SK-N-SH (cell line): ENCODE measurements around the gene PRKRIP1.
"Not testable (repeated sequence)": the region's sequence is repeated elsewhere in the genome, so short reads cannot be mapped to it uniquely, and the experiment has no call there.

Experiments
- EP300 ChIP-seq, 2 experiments: IDR thresholded peaks; 2 replicates each; pipeline versions ENCODE4 v1.4.0 to v1.6.1; 2012; ENCODE audit warnings: borderline replicate concordance in 1 of 2, low read depth in 1 of 2, low read length in 1 of 2
- EZH2phosphoT487 ChIP-seq: fragments of 200-600 bp; sonication (generic); IDR thresholded peaks from 2 replicates; pipeline ENCODE4 v1.6.1; 2017; ENCODE audit warnings: low read depth, mixed run types, mild to moderate bottlenecking, antibody characterized with exemption, moderate library complexity, borderline replicate concordance
- FOXJ3 ChIP-seq: sonication (generic); formaldehyde crosslinking; IDR thresholded peaks from 2 replicates; pipeline ENCODE4 v1.5.1; 2020; ENCODE audit warnings: mild to moderate bottlenecking, missing genetic modification reagents
- FOXM1 ChIP-seq: IDR thresholded peaks from 2 replicates; pipeline ENCODE4 v1.4.0; 2012; ENCODE audit warnings: low read depth, mild to moderate bottlenecking
- GABPA ChIP-seq: IDR thresholded peaks from 2 replicates; pipeline ENCODE4 v1.4.0; 2012; ENCODE audit warnings: low read depth, mild to moderate bottlenecking
- JUND ChIP-seq: IDR thresholded peaks from 2 replicates; pipeline ENCODE4 v1.4.0; 2012
- NFIC ChIP-seq: IDR thresholded peaks from 2 replicates; pipeline ENCODE4 v1.4.0; 2012; ENCODE audit warnings: borderline replicate concordance
- RAD21 ChIP-seq: IDR thresholded peaks from 2 replicates; pipeline ENCODE4 v1.6.1; 2012; ENCODE audit warnings: mild to moderate bottlenecking, low read length
- SMC3 ChIP-seq: IDR thresholded peaks from 2 replicates; pipeline ENCODE4 v1.6.1; 2012; ENCODE audit warnings: low read depth, low read length, improper control_type of control experiment
- TAF1 ChIP-seq: IDR thresholded peaks from 2 replicates; pipeline ENCODE4 v1.6.1; 2012; ENCODE audit warnings: low read depth, mild to moderate bottlenecking, low read length, moderate library complexity, borderline replicate concordance
- TF ChIP-seq, protein P1 (sequence below): fragments of 200-600 bp; sonication (generic); IDR thresholded peaks from 2 replicates; pipeline ENCODE4 v1.6.1; 2017; ENCODE audit warnings: antibody characterized with exemption, mild to moderate bottlenecking, moderate library complexity
- TF ChIP-seq, protein P2 (sequence below): IDR thresholded peaks from 2 replicates; pipeline ENCODE4 v1.4.0; 2012; ENCODE audit warnings: low read depth
- TF ChIP-seq, protein P3 (sequence below): fragments of 150-350 bp; IDR thresholded peaks from 2 replicates; pipeline ENCODE4 v1.6.1; 2017; ENCODE audit warnings: antibody characterized with exemption, low read length, low read depth, borderline replicate concordance
- TF ChIP-seq, protein P4 (sequence below): IDR thresholded peaks from 2 replicates; pipeline ENCODE4; 2012

DNA sequence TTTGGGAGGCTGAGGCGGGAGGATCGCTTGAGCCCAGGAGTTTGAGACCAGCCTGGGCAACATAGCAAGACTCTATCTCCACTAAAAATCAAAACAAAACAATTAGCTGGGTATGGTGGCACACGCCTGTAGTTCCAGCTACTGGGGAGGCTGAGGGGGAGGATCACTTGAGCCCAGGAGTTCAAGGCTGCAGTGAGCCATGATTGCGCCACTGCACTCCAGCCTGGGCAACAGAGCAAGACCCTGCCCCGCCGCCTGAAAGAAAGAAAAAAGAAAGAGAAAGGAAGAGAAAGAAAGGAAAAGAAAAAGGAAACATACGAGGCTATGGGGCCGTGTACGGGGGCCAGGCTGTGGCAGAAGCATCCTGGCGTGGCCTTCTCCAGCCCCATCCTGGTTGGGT is 58.8 kb downstream of the PRKRIP1 start:
- TF ChIP-seq, protein P1, sequence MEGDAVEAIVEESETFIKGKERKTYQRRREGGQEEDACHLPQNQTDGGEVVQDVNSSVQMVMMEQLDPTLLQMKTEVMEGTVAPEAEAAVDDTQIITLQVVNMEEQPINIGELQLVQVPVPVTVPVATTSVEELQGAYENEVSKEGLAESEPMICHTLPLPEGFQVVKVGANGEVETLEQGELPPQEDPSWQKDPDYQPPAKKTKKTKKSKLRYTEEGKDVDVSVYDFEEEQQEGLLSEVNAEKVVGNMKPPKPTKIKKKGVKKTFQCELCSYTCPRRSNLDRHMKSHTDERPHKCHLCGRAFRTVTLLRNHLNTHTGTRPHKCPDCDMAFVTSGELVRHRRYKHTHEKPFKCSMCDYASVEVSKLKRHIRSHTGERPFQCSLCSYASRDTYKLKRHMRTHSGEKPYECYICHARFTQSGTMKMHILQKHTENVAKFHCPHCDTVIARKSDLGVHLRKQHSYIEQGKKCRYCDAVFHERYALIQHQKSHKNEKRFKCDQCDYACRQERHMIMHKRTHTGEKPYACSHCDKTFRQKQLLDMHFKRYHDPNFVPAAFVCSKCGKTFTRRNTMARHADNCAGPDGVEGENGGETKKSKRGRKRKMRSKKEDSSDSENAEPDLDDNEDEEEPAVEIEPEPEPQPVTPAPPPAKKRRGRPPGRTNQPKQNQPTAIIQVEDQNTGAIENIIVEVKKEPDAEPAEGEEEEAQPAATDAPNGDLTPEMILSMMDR: not testable (repeated sequence)
- TF ChIP-seq RAD21; TAF1; EZH2phosphoT487; FOXJ3; EP300 (IDR thresholded peaks at IDR 0.05; ENCODE audit: borderline replicate concordance in 1 of 2, low read depth in 1 of 2, low read length in 1 of 2); JUND; GABPA; SMC3; FOXM1; NFIC: not testable (repeated sequence)
- TF ChIP-seq, protein P2, sequence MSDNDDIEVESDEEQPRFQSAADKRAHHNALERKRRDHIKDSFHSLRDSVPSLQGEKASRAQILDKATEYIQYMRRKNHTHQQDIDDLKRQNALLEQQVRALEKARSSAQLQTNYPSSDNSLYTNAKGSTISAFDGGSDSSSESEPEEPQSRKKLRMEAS: not testable (repeated sequence)
- TF ChIP-seq, protein P3, sequence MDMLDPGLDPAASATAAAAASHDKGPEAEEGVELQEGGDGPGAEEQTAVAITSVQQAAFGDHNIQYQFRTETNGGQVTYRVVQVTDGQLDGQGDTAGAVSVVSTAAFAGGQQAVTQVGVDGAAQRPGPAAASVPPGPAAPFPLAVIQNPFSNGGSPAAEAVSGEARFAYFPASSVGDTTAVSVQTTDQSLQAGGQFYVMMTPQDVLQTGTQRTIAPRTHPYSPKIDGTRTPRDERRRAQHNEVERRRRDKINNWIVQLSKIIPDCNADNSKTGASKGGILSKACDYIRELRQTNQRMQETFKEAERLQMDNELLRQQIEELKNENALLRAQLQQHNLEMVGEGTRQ: not testable (repeated sequence)
- TF ChIP-seq, protein P4, sequence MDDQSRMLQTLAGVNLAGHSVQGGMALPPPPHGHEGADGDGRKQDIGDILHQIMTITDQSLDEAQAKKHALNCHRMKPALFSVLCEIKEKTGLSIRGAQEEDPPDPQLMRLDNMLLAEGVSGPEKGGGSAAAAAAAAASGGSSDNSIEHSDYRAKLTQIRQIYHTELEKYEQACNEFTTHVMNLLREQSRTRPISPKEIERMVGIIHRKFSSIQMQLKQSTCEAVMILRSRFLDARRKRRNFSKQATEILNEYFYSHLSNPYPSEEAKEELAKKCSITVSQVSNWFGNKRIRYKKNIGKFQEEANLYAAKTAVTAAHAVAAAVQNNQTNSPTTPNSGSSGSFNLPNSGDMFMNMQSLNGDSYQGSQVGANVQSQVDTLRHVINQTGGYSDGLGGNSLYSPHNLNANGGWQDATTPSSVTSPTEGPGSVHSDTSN: not testable (repeated sequence)
